CD4-positive, alpha-beta T cell (primary cell): ENCODE results near the gene MUSK. TPM values are rescaled to one million over a fixed set of nuclear protein-coding genes. Genes with fewer than 3 reads are reported as not detected.

Source experiments
- ATAC-seq: fragments of 200-7000 bp; cut with Tn5 transposase; one replicate; pipeline ENCODE4 v1.10.0; 2022; ENCODE audit warnings: mild to moderate bottlenecking; ENCODE audit not compliant: poor library complexity
- CTCF ChIA-PET: fragments of 350-600 bp; sonication (Branson Sonifier 250); formaldehyde crosslinking; loops from one replicate; lab custom pipeline; 2021; ENCODE audit warnings: antibody characterized with exemption, inconsistent platforms; lab: Charles Lee
- POLR2A ChIA-PET: fragments of 350-600 bp; sonication (Branson Sonifier 250); formaldehyde crosslinking; loops from one replicate; lab custom pipeline; 2021; ENCODE audit warnings: antibody characterized with exemption, inconsistent platforms; lab: Charles Lee
- DNase-seq, 14 experiments: peaks; one replicate each; pipeline ENCODE4 v3.0.0-alpha.2; 2013 to 2020; ENCODE audit warnings: mixed read lengths in 2 of 14
- H3K27ac ChIP-seq, 2 donors: one replicate each; pipeline versions ENCODE4 v1.5.1 to v1.7.0; 2013; ENCODE audit warnings: low read length in 2 of 2, low read depth in 1 of 2, mild to moderate bottlenecking in 1 of 2
- H3K27me3 ChIP-seq, 2 experiments: 1 replicate in 1 of 2; 2 replicates in 1 of 2; pipeline versions ENCODE4 v1.6.1 to v1.7.0; 2013; ENCODE audit warnings: low read length in 2 of 2, control low read depth in 1 of 2, mild to moderate bottlenecking in 1 of 2, moderate library complexity in 1 of 2; ENCODE audit not compliant: insufficient read depth in 2 of 2, control insufficient read depth in 1 of 2
- H3K36me3 ChIP-seq: one replicate; pipeline ENCODE4 v1.6.1; 2013; ENCODE audit warnings: low read length, control low read depth; ENCODE audit not compliant: insufficient read depth
- H3K4me1 ChIP-seq: one replicate; pipeline ENCODE4 v1.6.1; 2013; ENCODE audit warnings: low read length, control low read depth; ENCODE audit not compliant: insufficient read depth
- H3K4me3 ChIP-seq: one replicate; pipeline ENCODE4 v1.5.1; 2013; ENCODE audit warnings: mild to moderate bottlenecking, low read length, moderate library complexity
- H3K9me3 ChIP-seq, 2 experiments: 1 replicate in 1 of 2; 2 replicates in 1 of 2; pipeline versions ENCODE4 v1.6.1 to v1.7.0; 2013; ENCODE audit warnings: low read length in 2 of 2, mild to moderate bottlenecking in 2 of 2, control low read depth in 1 of 2, moderate library complexity in 1 of 2; ENCODE audit not compliant: control insufficient read depth in 1 of 2, insufficient read depth in 1 of 2
- H3K27ac Mint-ChIP-seq: one replicate; pipeline ENCODE4 v1.8.0; 2020; ENCODE audit warnings: mixed read lengths
- H3K27me3 Mint-ChIP-seq: one replicate; pipeline ENCODE4 v1.8.0; 2021; ENCODE audit warnings: mixed read lengths
- H3K36me3 Mint-ChIP-seq: one replicate; pipeline ENCODE4 v1.8.0; 2021; ENCODE audit warnings: low read depth, mixed read lengths
- H3K4me1 Mint-ChIP-seq: one replicate; pipeline ENCODE4 v1.8.0; 2021; ENCODE audit warnings: low read depth, mixed read lengths
- H3K4me3 Mint-ChIP-seq: one replicate; pipeline ENCODE4 v1.8.0; 2020; ENCODE audit warnings: mild to moderate bottlenecking, mixed read lengths
- H3K9me3 Mint-ChIP-seq: one replicate; pipeline ENCODE4 v1.8.0; 2020; ENCODE audit warnings: mixed read lengths
- intact Hi-C, 2 experiments: fragments of 100-400 bp; cut with DNase I in 1 of 2; cut with micrococcal nuclease in 1 of 2; formaldehyde crosslinking; loops; one replicate each; pipeline versions ENCODE4 v1.15.1 to v1.9.0; 2023 to 2025; cut with DNase I, micrococcal nuclease
- total RNA-seq, 174 experiments: library from RNA in 2 of 174; stranded (reverse) in 2 of 174; gene quantifications; one replicate each; pipeline ENCODE4 v1.2.3 and lab custom pipeline; 2021 to 2026
- TF ChIP-seq, protein P1 (sequence below): fragments of 200-600 bp; IDR thresholded peaks from one replicate; pipeline ENCODE4 v1.8.0; 2022; ENCODE audit warnings: antibody characterized with exemption, mild to moderate bottlenecking

Gene MUSK
- total RNA-seq, 2 experiments from 2014 or later = not detected

DNA sequence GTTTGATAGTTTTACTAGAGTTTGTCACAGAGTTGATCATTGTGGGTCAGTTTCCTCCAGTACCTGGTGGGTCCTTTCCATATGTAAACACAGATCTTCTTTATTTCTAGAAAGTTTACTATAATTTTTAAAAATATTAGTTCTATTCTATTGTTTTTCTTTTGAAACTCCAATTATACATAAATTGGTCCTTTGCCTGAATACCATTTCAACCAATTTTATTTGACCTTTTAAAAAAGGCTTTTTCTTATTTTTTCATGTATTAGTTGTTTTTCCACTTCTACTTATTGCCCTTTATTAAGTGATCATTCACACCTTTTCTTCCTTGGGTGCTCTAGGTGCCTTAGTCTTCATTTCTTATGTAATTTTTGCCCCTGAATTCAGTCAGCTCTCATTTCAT, 33.0 kb upstream of the MUSK start:
- intact Hi-C loops = no loop called here
- no peak overlapping the region for H3K4me3 Mint-ChIP-seq
- DNase-seq (no peak), ATAC-seq (no peak)
- H3K4me1 Mint-ChIP-seq = no peaks in the 10 kb centered on the region
- ChIA-PET POLR2A (no interaction called here), CTCF (no interaction called here)
- no peak overlapping the region for H3K27ac Mint-ChIP-seq
- H3K27me3 Mint-ChIP-seq = no peaks in the 10 kb centered on the region
- H3K36me3 Mint-ChIP-seq = no peaks in the 10 kb centered on the region
- H3K9me3 ChIP-seq = peaks cover 0 to 4% of the 10 kb centered on the region in 2 experiments
- H3K4me1 ChIP-seq = no peaks in the 10 kb centered on the region
- H3K36me3 ChIP-seq = no peaks in the 10 kb centered on the region
- H3K9me3 Mint-ChIP-seq = peaks cover 11% of the 10 kb centered on the region
- no peaks in the 10 kb centered on the region for H3K27me3 ChIP-seq
- TF ChIP-seq, protein P1, sequence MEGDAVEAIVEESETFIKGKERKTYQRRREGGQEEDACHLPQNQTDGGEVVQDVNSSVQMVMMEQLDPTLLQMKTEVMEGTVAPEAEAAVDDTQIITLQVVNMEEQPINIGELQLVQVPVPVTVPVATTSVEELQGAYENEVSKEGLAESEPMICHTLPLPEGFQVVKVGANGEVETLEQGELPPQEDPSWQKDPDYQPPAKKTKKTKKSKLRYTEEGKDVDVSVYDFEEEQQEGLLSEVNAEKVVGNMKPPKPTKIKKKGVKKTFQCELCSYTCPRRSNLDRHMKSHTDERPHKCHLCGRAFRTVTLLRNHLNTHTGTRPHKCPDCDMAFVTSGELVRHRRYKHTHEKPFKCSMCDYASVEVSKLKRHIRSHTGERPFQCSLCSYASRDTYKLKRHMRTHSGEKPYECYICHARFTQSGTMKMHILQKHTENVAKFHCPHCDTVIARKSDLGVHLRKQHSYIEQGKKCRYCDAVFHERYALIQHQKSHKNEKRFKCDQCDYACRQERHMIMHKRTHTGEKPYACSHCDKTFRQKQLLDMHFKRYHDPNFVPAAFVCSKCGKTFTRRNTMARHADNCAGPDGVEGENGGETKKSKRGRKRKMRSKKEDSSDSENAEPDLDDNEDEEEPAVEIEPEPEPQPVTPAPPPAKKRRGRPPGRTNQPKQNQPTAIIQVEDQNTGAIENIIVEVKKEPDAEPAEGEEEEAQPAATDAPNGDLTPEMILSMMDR = no peak
- no peak overlapping the region for H3K4me3 ChIP-seq
- no peak overlapping the region for H3K27ac ChIP-seq

- H3K27me3 ChIP-seq = no peaks in the 10 kb centered on the region
- Mint-ChIP-seq H3K36me3 (no peaks in the 10 kb centered on the region), H3K4me1 (no peaks in the 10 kb centered on the region), H3K27me3 (no peaks in the 10 kb centered on the region), H3K27ac (no peak overlapping the region), H3K4me3 (no peak overlapping the region), H3K9me3 (peaks cover 11% of the 10 kb centered on the region)
- DNase-seq (no peak), ATAC-seq (no peak)
- no peak overlapping the region for H3K4me3 ChIP-seq
- H3K27ac ChIP-seq = no peak overlapping the region
- H3K4me1 ChIP-seq = no peaks in the 10 kb centered on the region
- POLR2A ChIA-PET = no interaction called here
- CTCF ChIA-PET = no interaction called here
- TF ChIP-seq, protein P1 = no peak
- H3K36me3 ChIP-seq = no peaks in the 10 kb centered on the region
- intact Hi-C loops = no loop called here
- peaks cover 0 to 4% of the 10 kb centered on the region in 2 experiments for H3K9me3 ChIP-seq
These were observed 30.1 kb upstream of the MUSK start for GRCh38 chr9:110638381-110638954.

GRCh38 chr9:110640736-110641135, 27.9 kb upstream of the MUSK start:
- Histone ChIP-seq H3K36me3 (no peaks in the 10 kb centered on the region), H3K27ac (no peak overlapping the region), H3K27me3 (no peaks in the 10 kb centered on the region), H3K4me1 (no peaks in the 10 kb centered on the region), H3K4me3 (no peak overlapping the region), H3K9me3 (peaks cover 0 to 3% of the 10 kb centered on the region in 2 experiments)
- DNase-seq (no peak), ATAC-seq (no peak)
- ChIA-PET CTCF (no interaction called here), POLR2A (no interaction called here)
- no peak overlapping the region for H3K27ac Mint-ChIP-seq
- no peak overlapping the region for H3K4me3 Mint-ChIP-seq
- peaks cover 5% of the 10 kb centered on the region for H3K9me3 Mint-ChIP-seq
- TF ChIP-seq, protein P1 = no peak
- H3K4me1 Mint-ChIP-seq = no peaks in the 10 kb centered on the region
- H3K36me3 Mint-ChIP-seq = no peaks in the 10 kb centered on the region
- intact Hi-C loops = no loop called here
- H3K27me3 Mint-ChIP-seq = no peaks in the 10 kb centered on the region
